Sigmoid colon (tissue), 4 donors: ENCODE results near the gene CABLES1.

Experiments
- CTCF ChIP-seq, 4 experiments: fragments of 450-650 bp in 3 of 4; fragments of 200-600 bp in 1 of 4; IDR thresholded peaks; one replicate each; pipeline ENCODE4 v1.5.1; 2016 to 2019; ENCODE audit warnings: antibody characterized with exemption in 4 of 4, mild to moderate bottlenecking in 3 of 4, moderate library complexity in 2 of 4
- POLR2A ChIP-seq, 2 donors: fragments of 450-650 bp; IDR thresholded peaks; one replicate each; pipeline ENCODE4 v1.6.1; 2016; ENCODE audit warnings: antibody characterized with exemption in 2 of 2, mild to moderate bottlenecking in 2 of 2, moderate library complexity in 2 of 2
- POLR2AphosphoS5 ChIP-seq, 4 donors: sonication (generic); formaldehyde crosslinking; IDR thresholded peaks; one replicate each; pipeline ENCODE4 v1.6.1; 2017; ENCODE audit warnings: antibody characterized with exemption in 4 of 4

DNA sequence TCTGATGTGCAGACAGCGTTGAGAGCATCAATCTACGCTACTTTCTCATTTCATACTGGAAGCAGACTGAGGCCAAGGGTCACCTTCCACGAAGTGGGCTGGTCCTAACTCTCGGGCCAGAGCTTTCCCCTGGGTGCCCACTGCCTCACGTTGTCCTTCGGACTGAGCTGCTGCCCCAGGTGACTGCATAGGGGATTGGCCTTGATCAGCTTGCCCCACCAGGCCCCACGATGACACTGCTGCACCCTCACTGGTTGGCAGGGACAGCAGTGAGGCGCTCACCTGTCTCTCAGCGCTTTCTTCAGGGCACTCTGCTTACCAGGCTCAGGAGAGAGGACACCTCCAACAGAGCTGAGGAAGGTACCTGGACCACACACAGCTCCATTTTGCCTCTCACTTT is 47.3 kb downstream of the CABLES1 start:
- no peak for TF ChIP-seq CTCF (IDR thresholded peaks at IDR 0.05)
- no peak for TF ChIP-seq POLR2AphosphoS5 (IDR thresholded peaks at IDR 0.05)
- TF ChIP-seq POLR2A (IDR thresholded peaks at IDR 0.05), result no peak
